ENCODE data around the gene ALDH1A3.

ALDH1A3 gene

DNA sequence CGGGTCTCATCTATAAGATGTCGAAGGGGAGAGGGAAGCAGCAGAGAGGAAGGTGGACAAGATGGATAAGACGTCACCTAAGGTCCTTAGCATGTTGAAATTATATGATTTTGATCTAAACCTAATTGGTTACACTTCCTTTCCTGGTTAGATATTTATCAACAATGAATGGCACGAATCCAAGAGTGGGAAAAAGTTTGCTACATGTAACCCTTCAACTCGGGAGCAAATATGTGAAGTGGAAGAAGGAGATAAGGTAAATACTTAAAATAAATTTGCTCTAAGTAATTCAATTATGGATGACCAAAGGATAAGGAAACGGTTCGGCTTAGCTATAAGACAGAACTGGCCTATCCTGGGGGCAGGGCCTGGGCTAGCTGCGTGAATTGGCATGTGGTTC is 5.5 kb downstream of the ALDH1A3 start:
- Histone ChIP-seq H3K4me3 (ENCODE audit: low read depth, low read length) (no peak overlapping the region), H3K27me3 (ENCODE audit: insufficient read depth, low read length) (peaks cover 5% of the 10 kb centered on the region; the same call in 1 of the 2 replicates), H3K36me3 (ENCODE audit: insufficient read depth, low read length) (no peaks in the 10 kb centered on the region), H3K4me1 (ENCODE audit: control insufficient read depth, insufficient read depth, low read length, unreplicated experiment) (peaks cover 16% of the 10 kb centered on the region), H2AFZ (ENCODE audit: low read length, unreplicated experiment) (no peak overlapping the region), H3K79me2 (ENCODE audit: control insufficient read depth, insufficient read depth, low read length, unreplicated experiment) (no peaks in the 10 kb centered on the region), H3K27ac (ENCODE audit: low read depth, low read length) (no peak overlapping the region)

DNA sequence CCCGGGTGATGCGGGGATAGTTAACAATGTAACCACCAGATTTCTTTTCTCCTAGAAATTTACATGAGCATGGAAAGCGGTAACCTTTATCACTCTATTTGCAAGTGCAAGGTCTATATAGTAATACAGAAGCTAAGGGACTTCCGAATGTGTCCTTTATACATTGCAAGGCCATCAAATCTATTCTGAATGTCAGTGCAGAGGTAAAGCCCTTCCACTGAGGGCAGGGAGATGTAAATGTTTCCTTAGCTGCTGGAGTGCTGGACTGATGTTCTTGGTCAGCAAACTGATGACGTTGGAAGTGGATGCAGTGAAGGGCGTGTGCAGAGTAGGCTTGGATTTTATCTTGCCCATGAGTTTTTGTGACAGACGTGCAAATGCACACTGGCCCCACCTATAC is 6.2 kb downstream of the ALDH1A3 start:
- Histone ChIP-seq H3K4me3 (ENCODE audit: low read depth, low read length) (no peak overlapping the region), H3K36me3 (ENCODE audit: insufficient read depth, low read length) (no peaks in the 10 kb centered on the region), H3K79me2 (ENCODE audit: control insufficient read depth, insufficient read depth, low read length, unreplicated experiment) (no peaks in the 10 kb centered on the region), H3K27ac (ENCODE audit: low read depth, low read length) (no peak overlapping the region), H3K27me3 (ENCODE audit: insufficient read depth, low read length) (no peaks in the 10 kb centered on the region), H2AFZ (ENCODE audit: low read length, unreplicated experiment) (no peak overlapping the region), H3K4me1 (ENCODE audit: control insufficient read depth, insufficient read depth, low read length, unreplicated experiment) (peaks cover 16% of the 10 kb centered on the region)

DNA sequence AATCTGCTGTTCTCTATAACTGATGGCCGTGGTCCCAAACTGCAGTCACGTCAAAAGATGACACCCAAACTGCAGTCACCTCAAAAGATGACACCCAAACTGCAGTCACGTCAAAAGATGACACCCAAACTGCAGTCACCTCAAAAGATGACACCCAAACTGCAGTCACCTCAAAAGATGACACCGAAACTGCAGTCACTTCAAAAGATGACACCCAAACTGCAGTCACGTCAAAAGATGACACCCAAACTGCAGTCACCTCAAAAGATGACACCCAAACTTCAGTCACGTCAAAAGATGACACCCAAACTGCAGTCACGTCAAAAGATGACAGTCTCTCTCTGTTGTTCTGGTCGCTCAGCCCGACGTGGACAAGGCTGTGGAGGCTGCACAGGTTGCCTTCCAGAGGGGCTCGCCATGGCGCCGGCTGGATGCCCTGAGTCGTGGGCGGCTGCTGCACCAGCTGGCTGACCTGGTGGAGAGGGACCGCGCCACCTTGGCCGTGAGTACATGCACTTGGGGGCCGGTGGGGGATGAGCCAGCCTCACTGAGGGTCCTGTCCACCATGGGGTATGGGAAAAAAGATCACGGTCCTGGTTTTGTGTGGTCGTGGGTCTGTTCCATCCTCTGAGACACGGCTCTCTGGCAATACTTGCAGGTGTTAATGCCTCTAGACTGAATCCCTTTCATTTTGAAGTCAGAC is 7.7 kb downstream of the ALDH1A3 start:
- Histone ChIP-seq H3K36me3 (ENCODE audit: insufficient read depth, low read length) (no peaks in the 10 kb centered on the region), H3K4me3 (ENCODE audit: low read depth, low read length) (no peak overlapping the region), H3K4me1 (ENCODE audit: control insufficient read depth, insufficient read depth, low read length, unreplicated experiment) (peaks cover 16% of the 10 kb centered on the region), H3K27me3 (ENCODE audit: insufficient read depth, low read length) (no peaks in the 10 kb centered on the region), H3K79me2 (ENCODE audit: control insufficient read depth, insufficient read depth, low read length, unreplicated experiment) (no peaks in the 10 kb centered on the region), H3K27ac (ENCODE audit: low read depth, low read length) (no peak overlapping the region), H2AFZ (ENCODE audit: low read length, unreplicated experiment) (no peak overlapping the region)

DNA sequence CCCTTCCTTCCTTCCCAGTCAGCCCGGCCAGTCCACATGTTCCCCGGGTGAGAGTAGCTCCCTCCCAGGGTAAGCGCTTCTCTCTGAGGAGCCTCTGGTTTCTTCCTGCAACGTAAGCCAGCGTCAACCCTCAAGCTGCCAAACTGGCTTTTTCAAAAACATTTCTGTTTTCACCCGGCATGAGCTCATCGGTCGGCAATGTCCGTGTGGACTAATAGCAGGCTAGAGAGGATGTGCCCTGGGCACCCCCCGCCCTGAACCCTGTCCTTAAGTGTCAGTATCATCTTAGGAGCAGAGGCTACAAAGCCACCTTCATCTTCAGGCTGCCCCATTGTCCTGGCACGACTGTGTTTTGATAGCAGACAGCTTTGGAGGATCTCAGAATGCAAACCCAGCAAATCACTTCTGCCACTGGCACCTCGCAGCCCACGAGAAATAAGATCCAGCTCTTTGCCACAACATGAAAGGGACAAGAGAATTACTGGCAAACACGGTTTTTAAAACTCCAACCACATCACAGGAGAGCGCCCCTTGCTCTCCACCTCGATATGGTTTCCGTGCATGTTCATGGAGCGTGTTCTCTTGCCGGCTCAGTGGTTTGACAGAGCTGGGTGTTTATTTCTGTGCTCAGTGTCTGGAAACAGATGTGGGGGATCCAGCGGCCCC is 9.9 kb downstream of the ALDH1A3 start:
- H3K36me3 ChIP-seq (ENCODE audit: insufficient read depth, low read length) = no peaks in the 10 kb centered on the region

DNA sequence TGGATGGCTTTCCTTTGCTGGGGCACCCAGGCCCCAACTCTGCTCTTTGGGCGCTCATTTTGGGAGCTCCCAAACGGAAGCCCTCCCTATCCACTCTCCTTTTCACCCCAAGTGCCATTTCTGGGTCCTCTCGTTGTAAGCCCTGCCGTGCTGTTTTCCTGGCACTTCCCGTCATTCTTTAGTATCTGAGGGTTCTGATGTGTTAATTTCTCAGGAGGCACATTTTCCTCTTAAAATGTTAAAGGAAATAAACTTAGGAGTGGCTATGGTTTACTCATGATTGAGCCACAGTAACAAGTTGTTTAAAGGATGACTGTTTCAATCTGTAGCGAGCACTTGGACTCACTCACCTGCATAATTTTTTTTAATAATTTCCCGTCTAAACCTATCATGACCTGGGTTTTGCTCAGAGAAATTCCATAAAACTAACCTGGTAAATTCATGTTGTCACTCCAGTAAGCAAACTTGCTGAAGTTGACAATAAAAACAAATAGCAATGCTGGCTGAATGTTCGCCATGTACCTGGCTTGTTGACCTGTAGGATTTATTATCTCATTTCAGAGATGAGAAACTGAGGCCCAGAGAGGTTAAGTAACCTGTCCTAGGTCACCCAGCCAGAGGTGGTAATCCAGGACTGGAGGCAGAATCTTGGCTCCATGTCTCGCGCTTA is 10.6 kb downstream of the ALDH1A3 start:
- Histone ChIP-seq H3K4me1 (ENCODE audit: control insufficient read depth, insufficient read depth, low read length, unreplicated experiment) (peaks cover 16% of the 10 kb centered on the region), H2AFZ (ENCODE audit: low read length, unreplicated experiment) (peak overlapping the region; percentile 83), H3K4me3 (ENCODE audit: low read depth, low read length) (no peak overlapping the region), H3K36me3 (ENCODE audit: insufficient read depth, low read length) (no peaks in the 10 kb centered on the region), H3K27ac (ENCODE audit: low read depth, low read length) (no peak overlapping the region), H3K27me3 (ENCODE audit: insufficient read depth, low read length) (no peaks in the 10 kb centered on the region), H3K79me2 (ENCODE audit: control insufficient read depth, insufficient read depth, low read length, unreplicated experiment) (no peaks in the 10 kb centered on the region)

More for the DNA sequence above, 9.9 kb downstream of the ALDH1A3 start:
- peak overlapping the region; percentile 25; the same call in 1 of the 2 replicates for H3K27ac ChIP-seq (ENCODE audit: low read depth, low read length)
- peaks cover 16% of the 10 kb centered on the region for H3K4me1 ChIP-seq (ENCODE audit: control insufficient read depth, insufficient read depth, low read length, unreplicated experiment)
- no peaks in the 10 kb centered on the region for H3K27me3 ChIP-seq (ENCODE audit: insufficient read depth, low read length)
- H3K79me2 ChIP-seq (ENCODE audit: control insufficient read depth, insufficient read depth, low read length, unreplicated experiment) = no peaks in the 10 kb centered on the region
- peak overlapping the region; percentile 83 for H2AFZ ChIP-seq (ENCODE audit: low read length, unreplicated experiment)
- peak overlapping the region; percentile 8; the same call in 1 of the 2 replicates for H3K4me3 ChIP-seq (ENCODE audit: low read depth, low read length)

DNA sequence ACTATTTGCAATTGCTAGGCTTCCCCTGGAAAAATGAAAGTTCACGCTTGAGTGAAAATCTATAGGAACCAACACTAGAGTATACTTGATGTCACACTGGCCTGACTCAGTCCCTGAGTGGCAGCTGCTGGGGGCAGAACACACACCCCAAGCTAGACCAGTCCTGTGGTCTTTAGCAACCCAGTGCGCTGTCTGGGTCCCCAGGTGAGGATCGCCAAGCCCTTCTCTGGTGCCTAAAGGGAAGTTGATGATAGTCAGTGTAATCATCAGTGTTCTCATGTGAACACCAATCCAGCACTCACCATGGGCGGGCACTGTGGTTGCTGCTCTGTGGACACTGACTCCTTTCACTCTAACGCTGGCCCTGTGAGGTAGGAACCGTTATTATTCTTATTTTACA is 11.2 kb downstream of the ALDH1A3 start:
- H3K27ac ChIP-seq (ENCODE audit: low read depth, low read length) = no peak overlapping the region
- no peaks in the 10 kb centered on the region for H3K36me3 ChIP-seq (ENCODE audit: insufficient read depth, low read length)
- H3K27me3 ChIP-seq (ENCODE audit: insufficient read depth, low read length) = no peaks in the 10 kb centered on the region
- no peak overlapping the region for H3K4me3 ChIP-seq (ENCODE audit: low read depth, low read length)
- H3K4me1 ChIP-seq (ENCODE audit: control insufficient read depth, insufficient read depth, low read length, unreplicated experiment) = peaks cover 16% of the 10 kb centered on the region
- H2AFZ ChIP-seq (ENCODE audit: low read length, unreplicated experiment) = no peak overlapping the region
- H3K79me2 ChIP-seq (ENCODE audit: control insufficient read depth, insufficient read depth, low read length, unreplicated experiment) = no peaks in the 10 kb centered on the region

DNA sequence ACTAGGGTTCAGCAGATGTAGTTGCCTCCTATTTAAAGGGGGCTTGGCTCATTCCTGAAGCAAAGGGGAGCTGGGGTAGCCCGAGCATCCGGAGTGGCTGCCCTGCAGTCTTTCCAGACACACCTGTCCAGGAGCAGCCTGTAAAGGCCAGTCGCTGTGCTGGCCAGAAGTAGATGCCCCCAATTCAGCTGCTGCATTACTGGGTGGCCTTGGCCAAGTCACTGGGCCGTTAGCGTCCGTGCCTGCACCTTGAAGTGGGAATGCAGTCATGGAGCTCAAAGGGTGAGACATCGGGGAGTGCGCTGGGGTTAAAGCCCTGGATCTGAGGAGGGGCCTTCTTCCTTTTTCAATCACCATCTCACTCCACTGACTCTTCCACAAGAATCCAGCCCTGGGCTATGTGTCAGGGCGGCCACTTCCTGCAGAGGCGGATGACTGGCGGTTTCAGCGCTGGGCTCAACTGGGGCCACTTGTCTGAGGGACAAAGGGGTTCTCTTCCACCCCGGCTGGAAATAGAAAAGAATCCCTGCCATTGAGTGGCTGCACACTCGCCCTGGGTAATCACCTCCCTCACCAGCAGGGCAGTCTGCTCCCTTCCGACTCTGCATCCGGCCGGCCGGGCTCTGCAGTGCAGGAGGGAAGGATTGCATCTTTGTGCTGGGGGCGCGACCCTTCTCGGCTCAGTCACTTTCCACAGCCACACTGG is 11.8 kb downstream of the ALDH1A3 start:
- H3K4me1 ChIP-seq (ENCODE audit: control insufficient read depth, insufficient read depth, low read length, unreplicated experiment) = peaks cover 16% of the 10 kb centered on the region
- H3K27ac ChIP-seq (ENCODE audit: low read depth, low read length) = no peak overlapping the region
- no peaks in the 10 kb centered on the region for H3K27me3 ChIP-seq (ENCODE audit: insufficient read depth, low read length)
- no peak overlapping the region for H3K4me3 ChIP-seq (ENCODE audit: low read depth, low read length)
- H3K79me2 ChIP-seq (ENCODE audit: control insufficient read depth, insufficient read depth, low read length, unreplicated experiment) = no peaks in the 10 kb centered on the region
- no peaks in the 10 kb centered on the region for H3K36me3 ChIP-seq (ENCODE audit: insufficient read depth, low read length)
- no peak overlapping the region for H2AFZ ChIP-seq (ENCODE audit: low read length, unreplicated experiment)

DNA sequence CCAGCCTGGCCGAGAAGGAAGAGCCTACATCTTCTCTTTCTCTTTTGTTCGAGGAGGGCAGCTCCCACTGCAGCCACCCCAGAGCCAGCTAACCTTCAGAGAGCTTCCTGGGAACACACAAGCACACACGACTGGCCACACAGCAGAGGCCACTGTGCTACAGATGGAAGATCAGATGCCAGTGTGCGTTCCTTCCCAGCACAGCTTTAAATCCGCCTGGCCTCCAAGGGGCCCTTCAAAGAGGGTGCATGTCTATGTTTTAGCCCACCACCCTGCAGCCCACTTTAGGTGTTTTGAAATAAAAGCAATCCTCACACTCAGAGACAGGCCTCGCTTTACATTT is 12.4 kb downstream of the ALDH1A3 start:
- Histone ChIP-seq H3K27ac (ENCODE audit: low read depth, low read length) (no peak overlapping the region), H2AFZ (ENCODE audit: low read length, unreplicated experiment) (no peak overlapping the region), H3K27me3 (ENCODE audit: insufficient read depth, low read length) (no peaks in the 10 kb centered on the region), H3K4me3 (ENCODE audit: low read depth, low read length) (no peak overlapping the region), H3K79me2 (ENCODE audit: control insufficient read depth, insufficient read depth, low read length, unreplicated experiment) (no peaks in the 10 kb centered on the region), H3K4me1 (ENCODE audit: control insufficient read depth, insufficient read depth, low read length, unreplicated experiment) (peaks cover 16% of the 10 kb centered on the region), H3K36me3 (ENCODE audit: insufficient read depth, low read length) (no peaks in the 10 kb centered on the region)

DNA sequence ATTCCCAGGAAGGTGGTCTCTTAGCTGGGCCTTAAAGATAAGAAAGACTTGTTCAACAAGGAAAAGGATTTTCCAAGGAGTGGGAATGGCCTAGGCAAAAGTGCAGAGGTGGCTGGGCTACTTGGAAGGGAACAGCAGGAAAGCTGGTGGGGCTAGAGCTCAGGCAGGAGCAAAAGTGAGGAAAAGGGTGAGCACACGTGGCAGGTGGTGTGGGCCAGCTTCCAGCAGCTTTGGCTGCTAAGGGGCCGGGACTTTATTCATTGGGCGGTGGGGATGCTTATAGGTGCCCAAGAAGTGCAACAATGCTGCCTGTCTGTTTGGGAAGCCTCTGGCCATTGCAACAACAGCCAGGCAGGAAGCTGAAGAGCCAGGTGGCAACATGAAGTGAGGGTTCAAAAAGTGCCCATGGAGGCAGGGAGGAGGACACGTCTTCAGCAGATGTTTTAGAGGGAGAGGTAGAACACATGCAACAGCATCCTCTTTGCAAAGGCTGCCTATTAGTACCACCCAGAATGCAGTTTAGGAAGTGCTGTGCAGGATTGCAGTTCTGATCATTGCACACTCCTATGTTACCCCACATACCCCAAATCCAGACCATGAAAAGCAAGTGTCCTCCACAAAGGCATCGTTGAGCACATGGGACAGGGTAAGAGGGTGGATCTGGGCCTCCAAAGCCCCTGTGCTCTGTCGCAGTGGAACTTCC is 13.8 kb downstream of the ALDH1A3 start:
- H3K4me1 ChIP-seq (ENCODE audit: control insufficient read depth, insufficient read depth, low read length, unreplicated experiment) = peaks cover 16% of the 10 kb centered on the region
- H3K36me3 ChIP-seq (ENCODE audit: insufficient read depth, low read length) = no peaks in the 10 kb centered on the region
- no peak overlapping the region for H2AFZ ChIP-seq (ENCODE audit: low read length, unreplicated experiment)
- H3K4me3 ChIP-seq (ENCODE audit: low read depth, low read length) = no peak overlapping the region
- no peaks in the 10 kb centered on the region for H3K79me2 ChIP-seq (ENCODE audit: control insufficient read depth, insufficient read depth, low read length, unreplicated experiment)
- H3K27me3 ChIP-seq (ENCODE audit: insufficient read depth, low read length) = no peaks in the 10 kb centered on the region
- no peak overlapping the region for H3K27ac ChIP-seq (ENCODE audit: low read depth, low read length)

DNA sequence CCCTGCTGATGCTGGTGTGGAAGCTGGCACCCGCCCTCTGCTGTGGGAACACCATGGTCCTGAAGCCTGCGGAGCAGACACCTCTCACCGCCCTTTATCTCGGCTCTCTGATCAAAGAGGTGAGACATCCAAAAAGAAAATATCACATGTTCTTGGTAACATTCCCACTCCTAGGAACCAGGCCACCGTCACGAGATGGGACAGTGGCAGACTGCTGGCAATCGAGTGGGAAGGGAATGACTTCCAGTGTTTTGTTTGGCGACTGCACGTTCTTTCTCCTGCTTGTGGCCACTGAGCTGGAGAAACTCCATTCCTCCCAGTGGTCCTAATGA is 14.3 kb downstream of the ALDH1A3 start:
- Histone ChIP-seq H3K27me3 (ENCODE audit: insufficient read depth, low read length) (no peaks in the 10 kb centered on the region), H3K79me2 (ENCODE audit: control insufficient read depth, insufficient read depth, low read length, unreplicated experiment) (no peaks in the 10 kb centered on the region), H3K4me1 (ENCODE audit: control insufficient read depth, insufficient read depth, low read length, unreplicated experiment) (peaks cover 12% of the 10 kb centered on the region), H2AFZ (ENCODE audit: low read length, unreplicated experiment) (no peak overlapping the region), H3K4me3 (ENCODE audit: low read depth, low read length) (no peak overlapping the region), H3K27ac (ENCODE audit: low read depth, low read length) (no peak overlapping the region), H3K36me3 (ENCODE audit: insufficient read depth, low read length) (no peaks in the 10 kb centered on the region)
